ENCODE results near the gene GAL3ST2.

The GAL3ST2 gene

DNA sequence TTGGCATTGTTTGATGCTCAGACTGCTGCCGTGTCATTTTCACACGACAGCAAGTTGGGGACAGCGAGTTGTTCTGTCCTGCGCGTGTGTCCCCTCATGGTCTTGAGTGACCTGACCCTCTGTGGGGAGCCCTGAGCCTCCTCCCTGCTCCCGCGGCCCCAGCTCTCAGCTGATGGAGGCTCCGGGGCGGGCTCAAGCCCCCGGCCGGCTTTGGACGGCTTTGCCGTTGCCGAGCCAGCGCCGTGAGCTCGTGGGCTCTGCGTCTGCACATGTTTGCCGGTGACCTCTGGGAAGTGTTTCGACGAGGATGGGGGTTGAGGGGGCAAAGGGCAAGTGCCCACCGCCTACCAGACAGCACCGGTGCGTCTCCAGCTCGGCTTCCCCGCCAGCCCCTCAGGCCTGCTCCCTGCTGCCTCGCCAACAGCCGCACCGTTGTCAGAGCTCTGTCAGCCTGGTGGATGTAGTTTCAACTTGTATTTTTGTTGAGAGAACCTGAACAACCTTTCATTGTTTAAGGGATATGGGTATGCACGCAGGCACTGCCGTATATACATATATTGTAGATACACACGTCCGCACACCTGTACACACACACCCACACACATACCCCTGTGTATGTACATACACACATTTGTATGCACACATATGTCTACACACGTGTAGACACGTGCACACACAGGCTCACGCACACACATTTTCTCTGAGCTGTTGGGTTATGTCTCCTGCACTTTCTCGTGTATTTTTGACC is 68.4 kb downstream of the GAL3ST2 start:
- no peak for DNase-seq (ENCODE audit: low read depth)

- no peak for DNase-seq (ENCODE audit: low read depth)
These were observed 69.8 kb downstream of the GAL3ST2 start for GRCh38 chr2:241846406-241846805.

DNA sequence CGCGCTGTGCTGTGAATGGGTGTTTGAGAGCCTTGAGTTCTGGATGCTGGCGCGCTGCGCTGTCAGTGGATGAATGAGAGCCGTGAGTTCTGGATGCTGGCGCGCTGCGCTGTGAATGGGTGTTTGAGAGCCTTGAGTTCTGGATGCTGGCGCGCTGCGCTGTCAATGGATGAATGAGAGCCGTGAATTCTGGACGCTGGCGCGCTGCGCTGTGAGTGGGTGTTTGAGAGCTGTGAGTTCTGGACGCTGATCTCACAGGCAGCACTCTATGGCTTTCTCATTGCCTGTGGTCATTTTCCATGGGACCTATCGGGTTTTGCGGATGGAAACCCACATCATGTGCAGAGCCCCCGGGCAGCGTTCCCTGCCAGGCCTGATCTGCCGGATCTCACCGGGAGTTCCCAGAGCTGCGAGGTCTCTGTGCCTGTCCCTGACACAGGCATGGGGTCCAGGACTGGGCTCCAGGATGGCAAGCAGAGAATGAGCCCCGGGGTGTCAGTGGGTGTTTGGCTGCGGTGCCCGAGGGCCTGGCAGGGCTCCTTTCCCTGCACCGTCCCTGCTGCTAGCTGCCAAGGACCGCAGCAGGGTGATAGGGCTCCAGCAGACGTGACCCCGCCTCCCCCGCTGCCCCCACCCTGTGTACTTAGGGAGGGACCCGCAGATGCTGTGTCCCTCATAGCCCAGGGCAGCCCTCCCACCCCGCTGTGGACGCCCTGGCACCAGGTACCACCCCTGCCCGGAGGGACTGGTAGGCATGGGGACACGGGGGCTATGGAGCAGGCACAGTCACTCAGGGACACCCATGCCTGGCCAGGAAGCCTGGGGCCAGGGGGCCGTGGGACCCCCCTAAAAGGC is 72.4 kb downstream of the GAL3ST2 start:
- DNase-seq (ENCODE audit: low read depth) = no peak

DNA sequence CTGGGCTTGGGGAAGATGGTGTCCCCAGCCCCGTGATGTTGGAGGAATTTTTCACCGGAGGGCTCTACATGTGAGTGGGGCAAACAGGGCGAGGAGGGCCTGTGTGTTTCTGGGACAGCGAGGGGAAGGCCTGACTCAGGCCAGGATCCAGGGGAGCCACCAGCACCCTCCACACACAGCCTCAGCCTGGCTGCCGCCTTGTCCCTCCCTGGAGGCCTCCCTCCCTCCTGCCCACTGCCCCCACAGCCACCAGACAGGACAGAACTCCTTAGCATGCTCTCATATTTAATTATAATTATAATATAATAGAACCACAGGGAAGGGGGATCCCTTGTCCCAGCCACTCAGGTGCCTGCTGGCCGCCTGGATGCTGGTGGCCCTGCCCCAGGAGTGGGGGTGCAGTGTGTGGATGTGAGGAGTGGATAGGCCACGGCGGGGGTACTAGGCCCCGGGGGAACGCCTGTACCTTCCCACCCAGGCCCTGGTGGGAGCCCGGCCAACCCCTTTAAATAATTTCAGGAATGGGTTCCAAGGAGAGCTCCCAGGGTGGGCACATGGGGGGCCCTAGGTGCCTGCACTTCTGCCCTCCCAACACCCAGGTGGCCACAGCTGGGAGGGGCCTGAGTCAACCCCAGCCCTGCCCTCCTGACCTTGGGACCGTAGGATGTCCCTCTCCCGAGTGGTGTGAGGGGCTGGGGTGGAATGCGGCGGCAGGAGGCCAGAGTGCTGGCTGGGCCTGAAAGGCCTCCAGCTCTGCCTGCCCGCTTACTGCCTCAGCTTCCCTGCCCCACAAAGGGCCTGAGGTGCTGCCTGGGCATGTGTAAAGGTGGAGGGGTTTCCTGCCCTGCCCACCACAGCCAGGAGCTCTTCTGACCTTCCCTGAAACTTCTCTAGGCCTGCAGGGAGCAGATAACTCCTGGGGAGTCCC is 73.3 kb downstream of the GAL3ST2 start:
- no peak for DNase-seq (ENCODE audit: low read depth)

- no peak for DNase-seq (ENCODE audit: low read depth)
These were observed 74.1 kb downstream of the GAL3ST2 start for GRCh38 chr2:241850544-241851324.

GRCh38 chr2:241851325-241852115 is 74.9 kb downstream of the GAL3ST2 start:
- DNase-seq (ENCODE audit: low read depth) = no peak

GRCh38 chr2:241852116-241852980 is 75.7 kb downstream of the GAL3ST2 start:
- DNase-seq (ENCODE audit: low read depth) = no peak

- no peak for DNase-seq (ENCODE audit: low read depth)
These were observed 76.5 kb downstream of the GAL3ST2 start for GRCh38 chr2:241852981-241853631.
